ENCODE data around the gene SYNGR3.
A peak's percentile ranks its signal among the peaks of the same experiment; 100 is the strongest.

Gene SYNGR3

GRCh38 chr16:2042986-2043666 is 53.4 kb downstream of the SYNGR3 start:
- no peak overlapping the region for H3K9ac ChIP-seq (ENCODE audit: insufficient read length)
- no peak overlapping the region for H3K4me3 ChIP-seq
- TF ChIP-seq EZH2 (IDR thresholded peaks at IDR 0.05) = no peak
- TF ChIP-seq POLR2AphosphoS5 (IDR thresholded peaks at IDR 0.05; ENCODE audit: borderline replicate concordance, low read depth, low read length) = no peak
- no peak for TF ChIP-seq FOXP2 (optimal IDR thresholded peaks at IDR 0.05; ENCODE audit: control extremely low read depth, extremely low read length, insufficient read depth)
- no peaks in the 10 kb centered on the region for H3K9me3 ChIP-seq (ENCODE audit: low read depth, low read length)
- DNase-seq (ENCODE audit: low read depth, low spot score) = no peak
- peak overlapping the region; percentile 42 for H3K27ac ChIP-seq
- H3K36me3 ChIP-seq (ENCODE audit: insufficient read depth, low read length) = no peaks in the 10 kb centered on the region
